DOHH2 (cell line): Measurements from ENCODE around the gene MRC2.

Source experiments
- EZH2phosphoT487 ChIP-seq: fragments of 200-600 bp; sonication (generic); IDR thresholded peaks from 2 replicates; pipeline ENCODE4 v1.6.1; 2017; ENCODE audit warnings: borderline replicate concordance, mild to moderate bottlenecking, antibody characterized with exemption, low read length, moderate library complexity, mixed read lengths
- TF ChIP-seq, protein P1 (sequence below): fragments of 200-600 bp; sonication (generic); IDR thresholded peaks from one replicate; pipeline ENCODE4 v1.5.1; 2014; ENCODE audit warnings: antibody characterized with exemption, mild to moderate bottlenecking, low read depth, low read length; ENCODE audit not compliant: poor library complexity, severe bottlenecking

DNA sequence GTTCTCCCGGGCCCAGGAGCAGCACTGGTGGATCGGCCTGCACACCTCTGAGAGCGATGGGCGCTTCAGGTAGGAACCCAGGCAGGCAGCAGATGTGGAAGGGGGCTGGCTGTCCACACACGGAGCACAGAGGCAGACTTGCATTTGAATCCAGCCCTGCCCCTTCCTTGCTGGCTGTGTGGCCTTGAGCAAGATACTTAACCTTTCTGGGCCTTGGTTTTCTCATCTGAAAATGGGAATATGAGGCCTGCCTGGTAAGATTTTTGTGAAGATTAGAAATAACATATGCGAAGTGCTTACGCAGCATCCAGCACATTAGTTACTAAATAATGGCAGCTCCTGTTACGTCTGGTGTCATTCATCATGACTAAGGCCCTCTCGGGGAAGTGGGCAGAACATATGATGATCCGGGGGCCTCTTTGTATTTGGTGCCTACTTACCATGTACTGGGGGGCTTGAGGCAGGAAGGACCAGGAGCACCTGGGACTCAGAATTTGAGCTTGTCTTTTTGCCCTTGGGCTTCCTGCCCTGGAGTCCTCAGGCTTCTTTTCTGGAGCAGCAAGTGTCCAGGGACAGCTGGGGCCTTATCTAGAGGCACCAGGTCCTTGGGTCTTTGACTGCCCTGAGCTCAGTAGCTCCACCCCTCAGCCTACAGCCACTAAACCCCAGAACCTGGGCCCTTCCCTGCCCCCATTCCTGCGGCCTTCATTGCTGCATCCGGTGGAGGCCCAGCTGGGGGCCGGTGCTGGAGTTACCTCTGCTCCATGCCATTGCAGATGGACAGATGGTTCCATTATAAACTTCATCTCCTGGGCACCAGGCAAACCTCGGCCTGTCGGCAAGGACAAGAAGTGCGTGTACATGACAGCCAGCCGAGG lies 53.8 kb downstream of the MRC2 start:
- TF ChIP-seq, protein P1, sequence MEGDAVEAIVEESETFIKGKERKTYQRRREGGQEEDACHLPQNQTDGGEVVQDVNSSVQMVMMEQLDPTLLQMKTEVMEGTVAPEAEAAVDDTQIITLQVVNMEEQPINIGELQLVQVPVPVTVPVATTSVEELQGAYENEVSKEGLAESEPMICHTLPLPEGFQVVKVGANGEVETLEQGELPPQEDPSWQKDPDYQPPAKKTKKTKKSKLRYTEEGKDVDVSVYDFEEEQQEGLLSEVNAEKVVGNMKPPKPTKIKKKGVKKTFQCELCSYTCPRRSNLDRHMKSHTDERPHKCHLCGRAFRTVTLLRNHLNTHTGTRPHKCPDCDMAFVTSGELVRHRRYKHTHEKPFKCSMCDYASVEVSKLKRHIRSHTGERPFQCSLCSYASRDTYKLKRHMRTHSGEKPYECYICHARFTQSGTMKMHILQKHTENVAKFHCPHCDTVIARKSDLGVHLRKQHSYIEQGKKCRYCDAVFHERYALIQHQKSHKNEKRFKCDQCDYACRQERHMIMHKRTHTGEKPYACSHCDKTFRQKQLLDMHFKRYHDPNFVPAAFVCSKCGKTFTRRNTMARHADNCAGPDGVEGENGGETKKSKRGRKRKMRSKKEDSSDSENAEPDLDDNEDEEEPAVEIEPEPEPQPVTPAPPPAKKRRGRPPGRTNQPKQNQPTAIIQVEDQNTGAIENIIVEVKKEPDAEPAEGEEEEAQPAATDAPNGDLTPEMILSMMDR, result no peak
- TF ChIP-seq EZH2phosphoT487, result no peak
